GM12891 (cell line): ENCODE data around the gene PRR15.

Experiments
- POLR2A ChIP-seq: IDR thresholded peaks from 2 replicates; pipeline ENCODE4 v1.6.1; 2011; ENCODE audit warnings: low read depth, low read length, control low read depth
- POLR2AphosphoS5 ChIP-seq: IDR thresholded peaks from 2 replicates; pipeline ENCODE4 v1.6.1; 2011; ENCODE audit warnings: low read depth, low read length, control low read depth
- POU2F2 ChIP-seq: IDR thresholded peaks from 2 replicates; pipeline ENCODE4 v1.6.1; 2011; ENCODE audit warnings: low read depth, mild to moderate bottlenecking, control low read depth, low read length, moderate library complexity
- SPI1 ChIP-seq: IDR thresholded peaks from 2 replicates; pipeline ENCODE4 v1.6.1; 2011; ENCODE audit warnings: low read depth, low read length, control low read depth
- TAF1 ChIP-seq: IDR thresholded peaks from 2 replicates; pipeline ENCODE4 v1.6.1; 2011; ENCODE audit warnings: low read depth, low read length, control low read depth

DNA sequence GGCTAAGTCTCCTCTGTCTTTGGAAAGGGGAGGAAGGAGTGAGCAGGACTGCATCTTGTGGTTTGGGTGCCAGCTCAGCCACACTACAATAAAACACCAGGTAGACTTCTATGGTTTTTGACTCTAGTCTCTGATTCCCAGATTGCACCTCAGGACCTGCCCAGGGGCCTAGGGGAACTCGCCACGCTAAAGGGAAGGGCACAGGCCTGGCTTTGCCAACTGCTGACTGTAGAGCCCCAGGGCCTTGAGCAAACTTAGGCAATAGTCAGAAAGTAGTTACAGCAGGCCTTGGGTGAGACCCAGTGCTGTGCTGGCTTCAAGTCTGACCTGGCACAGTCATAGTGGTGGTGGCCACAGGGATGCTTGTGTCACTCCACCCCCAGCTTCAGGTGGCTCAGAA lies 24.2 kb upstream of the PRR15 start:
- TF ChIP-seq POLR2A (no peak), POLR2AphosphoS5 (no peak), TAF1 (no peak), SPI1 (no peak), POU2F2 (no peak)
